ENCODE measurements around the gene TSPAN9.

GRCh38 chr12:3296409-3296701, 219.2 kb downstream of the TSPAN9 start:
- TF ChIP-seq FOXP2 (optimal IDR thresholded peaks at IDR 0.05; ENCODE audit: borderline replicate concordance, extremely low read depth, extremely low read length, insufficient read depth) (no peak), TAF1 (IDR thresholded peaks at IDR 0.05; ENCODE audit: borderline replicate concordance, insufficient read depth, low read length) (no peak)
